ENCODE results near the gene RADIL.

Gene RADIL

DNA sequence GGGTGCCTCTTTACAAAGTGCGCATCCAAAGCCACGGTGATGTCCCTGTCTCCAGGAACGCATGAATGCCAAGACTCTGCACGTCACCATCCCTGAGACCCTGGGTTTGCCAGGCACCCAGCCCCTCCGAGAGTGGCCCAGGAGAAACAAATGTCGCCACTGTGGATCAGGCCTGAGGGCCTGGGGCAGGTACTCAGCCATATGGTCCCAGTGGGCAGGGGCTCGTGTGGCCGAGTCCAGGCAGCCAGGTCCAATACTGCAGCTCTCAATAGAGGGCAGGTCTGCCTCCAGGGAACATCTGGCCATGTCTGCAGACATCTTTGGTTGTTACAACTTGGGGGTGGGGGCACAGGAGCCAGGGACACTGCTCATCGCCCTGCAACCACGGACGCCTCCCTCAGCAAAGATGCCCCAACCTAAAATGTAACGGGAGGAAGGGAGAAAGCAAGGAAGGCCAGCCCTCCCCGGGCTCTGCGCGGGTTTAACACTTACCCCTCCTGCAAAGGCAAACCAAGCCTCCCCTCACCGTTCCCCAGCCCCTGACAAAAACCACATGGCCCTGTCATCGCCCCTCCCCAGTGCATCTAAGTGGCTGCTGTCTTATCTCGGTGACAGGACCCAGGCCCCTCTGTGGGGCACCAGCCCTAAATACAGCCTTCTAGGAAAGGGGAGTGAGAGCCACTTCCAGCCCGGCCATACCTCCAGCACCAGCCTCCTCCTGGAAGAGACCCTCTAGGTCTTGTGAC lies 11.4 kb downstream of the RADIL start:
- peaks cover 4% of the 10 kb centered on the region for H3K4me1 Mint-ChIP-seq
- H3K4me3 Mint-ChIP-seq = no peak overlapping the region
- no peaks in the 10 kb centered on the region for H3K36me3 Mint-ChIP-seq
- H3K9me3 Mint-ChIP-seq = no peaks in the 10 kb centered on the region
- H3K27ac Mint-ChIP-seq = no peak overlapping the region
- H3K27me3 Mint-ChIP-seq = peaks cover 9% of the 10 kb centered on the region

GRCh38 chr7:4871056-4871680 lies 12.3 kb downstream of the RADIL start:
- Mint-ChIP-seq H3K4me1 (peaks cover 4% of the 10 kb centered on the region), H3K9me3 (no peaks in the 10 kb centered on the region), H3K36me3 (no peaks in the 10 kb centered on the region), H3K27ac (no peak overlapping the region), H3K4me3 (no peak overlapping the region), H3K27me3 (peaks cover 9% of the 10 kb centered on the region)

DNA sequence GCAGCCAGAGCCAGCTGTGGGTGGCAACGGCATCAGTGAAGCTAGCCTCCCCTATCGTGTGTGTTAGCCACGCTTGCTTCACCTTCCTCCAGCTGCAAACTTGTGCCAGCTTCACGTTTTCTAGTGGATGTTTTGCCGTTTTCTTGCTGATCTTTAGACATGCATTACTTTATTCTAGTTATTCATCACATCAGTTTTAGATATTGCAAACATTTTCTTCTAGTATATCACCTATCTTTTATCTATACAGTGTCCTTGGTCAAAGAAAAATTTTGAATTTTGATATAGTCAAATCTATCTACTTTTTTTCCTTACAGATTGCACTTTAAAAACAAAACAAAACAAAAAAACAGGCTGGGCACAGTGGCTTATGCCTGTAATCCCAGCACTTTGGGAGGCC lies 15.0 kb downstream of the RADIL start:
- Mint-ChIP-seq H3K4me1 (peaks cover 4% of the 10 kb centered on the region), H3K36me3 (peaks cover 3% of the 10 kb centered on the region), H3K27me3 (peaks cover 25% of the 10 kb centered on the region), H3K27ac (no peak overlapping the region), H3K4me3 (no peak overlapping the region), H3K9me3 (peaks cover 2% of the 10 kb centered on the region)

DNA sequence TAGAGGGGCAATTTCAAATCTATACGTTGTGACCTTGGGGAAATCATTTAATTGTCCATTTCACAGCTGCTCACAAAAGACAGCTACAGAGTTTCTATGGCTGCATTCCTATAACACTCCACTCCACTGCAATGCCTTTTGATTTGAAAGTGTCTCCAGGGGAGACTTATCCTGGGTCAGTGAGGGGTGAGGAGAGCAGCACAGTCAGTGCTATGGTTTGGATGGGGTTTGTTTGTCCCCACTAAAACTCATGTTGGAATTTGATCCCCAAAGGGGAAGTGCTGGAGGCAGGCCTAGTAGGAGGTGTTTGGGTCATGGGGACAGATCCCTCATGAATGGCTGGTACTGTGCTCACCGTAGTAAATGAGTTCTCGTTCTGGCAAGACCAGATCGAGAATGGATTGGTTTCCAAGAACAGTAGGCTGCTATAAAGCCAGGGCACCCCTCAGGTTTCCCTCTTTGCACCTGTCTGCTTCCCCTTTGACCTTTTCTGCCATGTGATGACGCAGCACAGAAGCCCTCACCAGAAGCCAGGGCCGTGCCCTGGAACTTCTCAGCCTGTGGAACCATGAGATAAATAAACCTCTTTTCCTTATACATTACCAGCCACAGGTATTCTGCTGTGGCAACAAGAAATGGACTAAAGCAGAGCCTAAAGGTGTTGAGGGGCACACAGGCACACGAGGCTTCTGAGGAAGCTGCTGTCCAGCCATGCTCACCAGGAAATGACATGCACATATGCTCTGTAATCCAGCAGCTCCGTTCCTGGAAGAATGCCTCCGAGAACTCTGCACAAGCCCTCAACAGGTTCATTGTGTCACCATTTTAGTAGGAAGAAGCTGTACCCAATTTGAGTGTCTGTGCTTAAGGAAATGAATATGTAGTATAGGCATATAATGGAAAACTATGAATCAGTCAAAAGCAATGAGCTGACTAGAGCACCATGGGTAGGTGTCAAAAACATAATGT lies 16.7 kb downstream of the RADIL start:
- Mint-ChIP-seq H3K4me3 (no peak overlapping the region), H3K4me1 (peaks cover 9% of the 10 kb centered on the region), H3K27ac (no peak overlapping the region), H3K9me3 (peaks cover 10% of the 10 kb centered on the region), H3K36me3 (peaks cover 8% of the 10 kb centered on the region), H3K27me3 (peaks cover 33% of the 10 kb centered on the region)

DNA sequence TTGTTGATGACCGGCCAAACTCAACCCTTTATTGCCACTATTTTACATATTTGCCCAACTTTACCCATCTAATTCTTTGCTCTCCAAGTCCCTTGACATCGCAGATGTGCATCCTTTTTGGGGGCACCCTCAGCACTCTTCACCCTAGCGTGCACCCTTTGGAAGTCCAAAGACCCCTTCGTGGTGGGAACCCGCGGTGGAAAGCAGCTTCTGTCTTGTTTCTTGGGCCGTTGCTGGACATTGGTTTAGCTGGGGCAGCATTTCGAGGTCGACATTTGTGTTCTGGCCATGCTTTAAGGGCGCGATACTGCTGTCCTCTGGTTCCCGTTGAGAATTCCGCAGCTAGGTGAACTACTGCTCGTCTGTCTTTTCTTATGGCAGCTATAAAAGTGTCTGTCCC lies 21.4 kb downstream of the RADIL start:
- H3K27ac Mint-ChIP-seq = no peak overlapping the region
- H3K9me3 Mint-ChIP-seq = peaks cover 10% of the 10 kb centered on the region

DNA sequence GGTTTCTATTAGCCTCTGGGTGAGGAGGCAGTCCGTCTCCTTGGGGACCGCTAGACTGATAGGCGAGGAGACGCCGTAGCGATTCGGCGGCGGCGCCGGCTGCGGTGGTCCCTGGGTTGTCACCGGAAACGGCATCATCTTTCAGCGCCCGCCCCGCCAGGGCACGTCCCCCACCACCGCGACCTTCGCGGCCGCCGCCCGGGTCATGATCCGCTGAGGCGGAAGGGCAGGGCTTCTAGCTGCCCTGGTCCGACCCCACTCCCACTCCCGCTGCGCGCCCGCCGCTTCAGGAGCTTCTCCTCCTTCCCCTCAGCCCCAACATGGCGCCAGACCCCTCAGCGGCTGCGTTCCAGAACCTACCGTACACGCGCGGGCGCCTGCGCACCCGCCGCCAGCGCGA lies 21.8 kb downstream of the RADIL start, which contains the start of gene PAPOLB:
Gene PAPOLB, minus strand, starts transcription at position 358 of the 400 bp plus-strand sequence. Its CDS starts 220 bp downstream, at position 138.
- Mint-ChIP-seq H3K4me1 (peaks cover 4% of the 10 kb centered on the region), H3K27ac (no peak within 1 kb of the TSS), H3K9me3 (peaks cover 10% of the 10 kb centered on the region), H3K36me3 (peaks cover 8% of the 10 kb centered on the region), H3K27me3 (peaks cover 51% of the 10 kb centered on the region), H3K4me3 (peak within 1 kb of the TSS; percentile 54)

More for the DNA sequence above, 21.4 kb downstream of the RADIL start:
- Mint-ChIP-seq H3K4me3 (peak overlapping the region; percentile 54), H3K27me3 (peaks cover 49% of the 10 kb centered on the region), H3K4me1 (peaks cover 4% of the 10 kb centered on the region), H3K36me3 (peaks cover 8% of the 10 kb centered on the region)

- peaks cover 8% of the 10 kb centered on the region for H3K36me3 Mint-ChIP-seq
- peak overlapping the region; percentile 9 for H3K4me3 Mint-ChIP-seq
- H3K27me3 Mint-ChIP-seq = peaks cover 51% of the 10 kb centered on the region
- peaks cover 4% of the 10 kb centered on the region for H3K4me1 Mint-ChIP-seq
- H3K9me3 Mint-ChIP-seq = peaks cover 10% of the 10 kb centered on the region
- H3K27ac Mint-ChIP-seq = no peak overlapping the region
Observed at GRCh38 chr7:4861227-4861626, 22.3 kb downstream of the RADIL start.

DNA sequence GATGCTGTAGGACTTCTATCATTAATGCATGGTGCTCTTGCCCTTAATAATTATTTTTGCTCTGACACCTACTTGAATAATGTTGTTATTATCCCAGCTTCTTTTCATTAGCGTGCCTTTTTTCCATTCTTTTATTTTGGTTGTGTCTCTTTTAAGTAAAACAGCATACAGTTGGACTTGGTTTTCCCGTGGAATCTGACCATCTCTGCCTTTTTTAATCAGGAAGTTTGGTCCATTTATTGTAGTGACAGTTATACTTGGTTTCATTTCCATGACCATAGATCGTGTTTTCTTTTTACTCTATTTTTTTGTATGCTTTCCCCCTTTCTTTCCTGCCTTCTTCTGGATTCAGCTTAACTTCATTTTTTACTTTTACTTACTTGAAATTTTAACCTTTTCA lies 26.3 kb downstream of the RADIL start:
- H3K27me3 Mint-ChIP-seq = peaks cover 24% of the 10 kb centered on the region
- H3K27ac Mint-ChIP-seq = no peak overlapping the region
- H3K36me3 Mint-ChIP-seq = no peaks in the 10 kb centered on the region
- H3K9me3 Mint-ChIP-seq = no peaks in the 10 kb centered on the region
- H3K4me1 Mint-ChIP-seq = no peaks in the 10 kb centered on the region
- no peak overlapping the region for H3K4me3 Mint-ChIP-seq

- H3K4me3 Mint-ChIP-seq = no peak overlapping the region
- H3K27me3 Mint-ChIP-seq = peaks cover 22% of the 10 kb centered on the region
- H3K4me1 Mint-ChIP-seq = no peaks in the 10 kb centered on the region
- no peaks in the 10 kb centered on the region for H3K36me3 Mint-ChIP-seq
- H3K27ac Mint-ChIP-seq = no peak overlapping the region
- no peaks in the 10 kb centered on the region for H3K9me3 Mint-ChIP-seq
Observed at GRCh38 chr7:4856336-4857057, 27.0 kb downstream of the RADIL start.

DNA sequence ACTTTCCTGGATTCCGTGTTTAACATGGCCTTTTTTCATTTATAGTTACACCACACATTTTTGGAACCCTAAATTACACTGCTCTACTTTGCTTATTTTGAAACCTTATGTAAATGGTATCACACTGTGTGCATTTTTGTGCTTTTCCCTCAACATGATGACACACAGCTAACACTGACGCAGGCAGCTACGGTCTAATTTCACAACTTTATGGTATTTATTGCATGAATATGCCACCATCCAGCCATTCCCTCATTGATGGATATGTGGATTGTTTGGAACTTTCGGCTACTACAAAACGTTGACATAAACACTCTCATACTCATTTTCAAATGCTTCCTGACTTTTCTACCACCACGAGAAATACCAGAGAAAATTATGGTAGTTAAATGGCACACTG lies 28.6 kb downstream of the RADIL start:
- Mint-ChIP-seq H3K27ac (no peak overlapping the region), H3K4me3 (no peak overlapping the region), H3K36me3 (no peaks in the 10 kb centered on the region), H3K4me1 (no peaks in the 10 kb centered on the region), H3K27me3 (peaks cover 10% of the 10 kb centered on the region), H3K9me3 (no peaks in the 10 kb centered on the region)

- Mint-ChIP-seq H3K9me3 (no peaks in the 10 kb centered on the region), H3K36me3 (no peaks in the 10 kb centered on the region), H3K27me3 (no peaks in the 10 kb centered on the region), H3K4me3 (no peak overlapping the region), H3K27ac (no peak overlapping the region), H3K4me1 (no peaks in the 10 kb centered on the region)
Observed at GRCh38 chr7:4851459-4852422, 31.8 kb downstream of the RADIL start.

GRCh38 chr7:4850262-4850795 lies 33.2 kb downstream of the RADIL start:
- H3K9me3 Mint-ChIP-seq = no peaks in the 10 kb centered on the region
- peaks cover 3% of the 10 kb centered on the region for H3K4me1 Mint-ChIP-seq
- H3K27ac Mint-ChIP-seq = no peak overlapping the region
- H3K4me3 Mint-ChIP-seq = no peak overlapping the region
- H3K36me3 Mint-ChIP-seq = no peaks in the 10 kb centered on the region
- H3K27me3 Mint-ChIP-seq = peaks cover 3% of the 10 kb centered on the region

- no peak overlapping the region for H3K4me3 Mint-ChIP-seq
- no peaks in the 10 kb centered on the region for H3K9me3 Mint-ChIP-seq
- H3K4me1 Mint-ChIP-seq = peaks cover 4% of the 10 kb centered on the region
- H3K27me3 Mint-ChIP-seq = peaks cover 4% of the 10 kb centered on the region
- no peak overlapping the region for H3K27ac Mint-ChIP-seq
- H3K36me3 Mint-ChIP-seq = no peaks in the 10 kb centered on the region
Observed at GRCh38 chr7:4849390-4849789, 34.1 kb downstream of the RADIL start.

GRCh38 chr7:4845740-4846142 lies 37.8 kb downstream of the RADIL start:
- Mint-ChIP-seq H3K36me3 (no peaks in the 10 kb centered on the region), H3K9me3 (no peaks in the 10 kb centered on the region), H3K4me1 (peaks cover 4% of the 10 kb centered on the region), H3K27ac (no peak overlapping the region), H3K27me3 (peaks cover 4% of the 10 kb centered on the region), H3K4me3 (no peak overlapping the region)

Measured in activated naive CD4-positive, alpha-beta T cell treated with anti-CD3 and anti-CD28 coated beads, Interleukin-2, amount 50 U/mL, for 24 hours (primary cell).